GM23338 (cell line): Measurements from ENCODE around the gene NRGN. TPM values are rescaled to one million over a fixed set of nuclear protein-coding genes. Genes with fewer than 3 reads are reported as not detected.
A peak's percentile ranks its signal among the peaks of the same experiment; 100 is the strongest.

Experiments used
- ATAC-seq: fragments of 200-7000 bp; cut with Tn5 transposase; 3 replicates; pipeline ENCODE4 v1.9.1; 2020
- DNase-seq: peaks from one replicate; pipeline ENCODE4 v3.0.0-alpha.2; 2015; ENCODE audit warnings: low spot score
- H2AFZ ChIP-seq: fragments of 200-600 bp; sonication (generic); 2 replicates; pipeline ENCODE4 v1.8.0; 2016; ENCODE audit warnings: antibody characterized with exemption, mild to moderate bottlenecking, moderate library complexity
- H3F3A ChIP-seq: fragments of 200-600 bp; sonication (generic); replicated peaks from 2 replicates; pipeline ENCODE4 v1.8.0; 2017; ENCODE audit warnings: antibody characterized with exemption, mixed run types, low read depth
- H3K27ac ChIP-seq: fragments of 200-600 bp; sonication (generic); 2 replicates; pipeline ENCODE4 v1.6.1; 2016; ENCODE audit warnings: low read depth
- H3K27me3 ChIP-seq: fragments of 200-600 bp; sonication (generic); 2 replicates; pipeline ENCODE4 v1.8.0; 2016; ENCODE audit warnings: mild to moderate bottlenecking, mixed run types, moderate library complexity; ENCODE audit not compliant: insufficient read depth
- H3K36me3 ChIP-seq: fragments of 200-600 bp; sonication (generic); 2 replicates; pipeline ENCODE4 v1.8.0; 2016; ENCODE audit warnings: mild to moderate bottlenecking; ENCODE audit not compliant: insufficient read depth
- H3K4me1 ChIP-seq: fragments of 200-600 bp; sonication (generic); 2 replicates; pipeline ENCODE4 v1.8.0; 2016; ENCODE audit warnings: mild to moderate bottlenecking, moderate library complexity; ENCODE audit not compliant: insufficient read depth
- H3K4me2 ChIP-seq: fragments of 200-600 bp; sonication (generic); 2 replicates; pipeline ENCODE4 v1.7.1; 2017; ENCODE audit warnings: mixed run types
- H3K4me3 ChIP-seq: fragments of 200-600 bp; sonication (generic); 2 replicates; pipeline ENCODE4 v1.6.1; 2016; ENCODE audit warnings: mixed run types
- H3K79me2 ChIP-seq: fragments of 200-600 bp; sonication (generic); replicated peaks from 2 replicates; pipeline ENCODE4 v1.8.0; 2017; ENCODE audit warnings: mild to moderate bottlenecking; ENCODE audit not compliant: insufficient read depth
- H3K9me2 ChIP-seq: fragments of 200-600 bp; sonication (generic); 2 replicates; pipeline ENCODE4 v1.8.0; 2017; ENCODE audit not compliant: insufficient read depth
- H4K20me1 ChIP-seq: fragments of 200-600 bp; sonication (generic); replicated peaks from 2 replicates; pipeline ENCODE4 v1.8.0; 2017; ENCODE audit warnings: mild to moderate bottlenecking; ENCODE audit not compliant: insufficient read depth
- H3K27ac Mint-ChIP-seq: 2 replicates; pipeline ENCODE4 v1.8.0; 2020; ENCODE audit warnings: inconsistent platforms, mild to moderate bottlenecking, moderate library complexity, mixed read lengths
- H3K27me3 Mint-ChIP-seq: 3 replicates; pipeline ENCODE4 v1.8.0; 2022; ENCODE audit warnings: low read depth, mild to moderate bottlenecking, moderate library complexity, mixed read lengths, inconsistent platforms; ENCODE audit not compliant: insufficient read depth, poor library complexity
- H3K36me3 Mint-ChIP-seq: 3 replicates; pipeline ENCODE4 v1.8.0; 2021; ENCODE audit warnings: low read depth, mild to moderate bottlenecking, inconsistent platforms, moderate library complexity, mixed read lengths
- H3K4me1 Mint-ChIP-seq: 3 replicates; pipeline ENCODE4 v1.8.0; 2020; ENCODE audit warnings: mild to moderate bottlenecking, inconsistent platforms, mixed read lengths
- H3K4me3 Mint-ChIP-seq: 3 replicates; pipeline ENCODE4 v1.8.0; 2021; ENCODE audit warnings: moderate library complexity, mild to moderate bottlenecking, inconsistent platforms, mixed read lengths
- H3K9me3 Mint-ChIP-seq: 3 replicates; pipeline ENCODE4 v1.8.0; 2020; ENCODE audit warnings: moderate library complexity, mild to moderate bottlenecking, inconsistent platforms, mixed read lengths
- CREB1 ChIP-seq: fragments of 250-450 bp; sonication (Bioruptor Pico); IDR thresholded peaks from 2 replicates; pipeline ENCODE4 v1.5.0; 2020; ENCODE audit warnings: low read depth, mild to moderate bottlenecking, moderate library complexity
- EZH2 ChIP-seq: fragments of 200-600 bp; sonication (generic); IDR thresholded peaks from one replicate; pipeline ENCODE4 v1.8.0; 2017; ENCODE audit warnings: antibody characterized with exemption, mild to moderate bottlenecking, low read depth; ENCODE audit not compliant: unreplicated experiment
- EZH2phosphoT487 ChIP-seq: fragments of 200-600 bp; sonication (generic); IDR thresholded peaks from one replicate; pipeline ENCODE4 v1.8.1; 2018; ENCODE audit warnings: antibody characterized with exemption; ENCODE audit not compliant: unreplicated experiment
- JUNB ChIP-seq: IDR thresholded peaks from one replicate; pipeline ENCODE4 v1.6.1; 2016; ENCODE audit warnings: antibody characterized with exemption; ENCODE audit not compliant: unreplicated experiment
- NANOG ChIP-seq: IDR thresholded peaks from 2 replicates; pipeline ENCODE4 v1.6.1; 2016; ENCODE audit warnings: antibody characterized with exemption, borderline replicate concordance
- STAT1 ChIP-seq: IDR thresholded peaks from one replicate; pipeline ENCODE4 v1.6.1; 2016; ENCODE audit warnings: antibody characterized with exemption; ENCODE audit not compliant: unreplicated experiment
- ZNF114 ChIP-seq: fragments of 250-450 bp; sonication (Bioruptor Pico); IDR thresholded peaks from 2 replicates; pipeline ENCODE4 v1.5.0; 2020; ENCODE audit warnings: mild to moderate bottlenecking, moderate library complexity
- polyA plus RNA-seq: library from polyadenylated mRNA; unstranded; fragments of >200 nt; fragmentation: Nextera tagmentation; extraction: Ambion mirVana; gene quantifications from 2 replicates; pipeline ENCODE4 v1.2.1, GENCODE V29; 2016
- total RNA-seq: library from RNA; depleted of rRNA; stranded (reverse); fragments of >200 nt; shearing (Covaris generic); gene quantifications from 2 replicates; pipeline ENCODE4 v1.2.3, GENCODE V29; 2014
- TF ChIP-seq, protein P1 (sequence below), 2 experiments: fragments of 200-600 bp in 1 of 2; sonication (generic) in 1 of 2; conservative IDR thresholded peaks; 2 replicates each; pipeline versions ENCODE4 v1.5.1 to v1.6.1; 2016 to 2017; ENCODE audit warnings: antibody characterized with exemption in 2 of 2, low read depth in 2 of 2, mild to moderate bottlenecking in 2 of 2, moderate library complexity in 1 of 2
- TF ChIP-seq, protein P2 (sequence below): IDR thresholded peaks from one replicate; pipeline ENCODE4 v1.6.1; 2018; ENCODE audit warnings: antibody characterized with exemption; ENCODE audit not compliant: unreplicated experiment

NRGN gene
- total and polyA plus RNA-seq, 2 experiments from 2014 or later = 0.24 to 0.61 TPM

- ATAC-seq = no peak
- no peak overlapping the region for H2AFZ ChIP-seq
- H3K27me3 ChIP-seq = peaks cover 99% of the 10 kb centered on the region
Observed at GRCh38 chr11:124748100-124748418, 8.3 kb downstream of the NRGN start.

More at GRCh38 chr11:124748100-124748418, 8.3 kb downstream of the NRGN start:
- Histone ChIP-seq H3F3A (peaks cover 5% of the 10 kb centered on the region; the same call in 1 of the 2 replicates), H3K36me3 (no peaks in the 10 kb centered on the region), H3K4me1 (peaks cover 40% of the 10 kb centered on the region), H3K4me3 (no peak overlapping the region), H4K20me1 (peaks cover 29% of the 10 kb centered on the region), H3K79me2 (no peaks in the 10 kb centered on the region), H3K4me2 (0 out of 2 replicates have a peak overlapping the region, but pooled peaks have one; percentile 20), H3K9me2 (no peaks in the 10 kb centered on the region), H3K27ac (no peak overlapping the region)
- Mint-ChIP-seq H3K27ac (no peak overlapping the region), H3K27me3 (peaks cover 99% of the 10 kb centered on the region), H3K9me3 (no peaks in the 10 kb centered on the region), H3K36me3 (no peaks in the 10 kb centered on the region; the same call in 2 of the 3 replicates), H3K4me3 (no peak overlapping the region; the same call in 2 of the 3 replicates), H3K4me1 (peaks cover 33% of the 10 kb centered on the region)
- no peak for DNase-seq
- TF ChIP-seq, protein P1, sequence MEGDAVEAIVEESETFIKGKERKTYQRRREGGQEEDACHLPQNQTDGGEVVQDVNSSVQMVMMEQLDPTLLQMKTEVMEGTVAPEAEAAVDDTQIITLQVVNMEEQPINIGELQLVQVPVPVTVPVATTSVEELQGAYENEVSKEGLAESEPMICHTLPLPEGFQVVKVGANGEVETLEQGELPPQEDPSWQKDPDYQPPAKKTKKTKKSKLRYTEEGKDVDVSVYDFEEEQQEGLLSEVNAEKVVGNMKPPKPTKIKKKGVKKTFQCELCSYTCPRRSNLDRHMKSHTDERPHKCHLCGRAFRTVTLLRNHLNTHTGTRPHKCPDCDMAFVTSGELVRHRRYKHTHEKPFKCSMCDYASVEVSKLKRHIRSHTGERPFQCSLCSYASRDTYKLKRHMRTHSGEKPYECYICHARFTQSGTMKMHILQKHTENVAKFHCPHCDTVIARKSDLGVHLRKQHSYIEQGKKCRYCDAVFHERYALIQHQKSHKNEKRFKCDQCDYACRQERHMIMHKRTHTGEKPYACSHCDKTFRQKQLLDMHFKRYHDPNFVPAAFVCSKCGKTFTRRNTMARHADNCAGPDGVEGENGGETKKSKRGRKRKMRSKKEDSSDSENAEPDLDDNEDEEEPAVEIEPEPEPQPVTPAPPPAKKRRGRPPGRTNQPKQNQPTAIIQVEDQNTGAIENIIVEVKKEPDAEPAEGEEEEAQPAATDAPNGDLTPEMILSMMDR (conservative IDR thresholded peaks at IDR 0.05; ENCODE audit: low read depth in 2 of 2) = no peak
- TF ChIP-seq CREB1 (CRISPR knock-in tag) (no peak), EZH2phosphoT487 (no peak), NANOG (no peak), ZNF114 (CRISPR knock-in tag) (no peak), EZH2 (peak; percentile 49), STAT1 (no peak), JUNB (no peak)
- TF ChIP-seq, protein P2, sequence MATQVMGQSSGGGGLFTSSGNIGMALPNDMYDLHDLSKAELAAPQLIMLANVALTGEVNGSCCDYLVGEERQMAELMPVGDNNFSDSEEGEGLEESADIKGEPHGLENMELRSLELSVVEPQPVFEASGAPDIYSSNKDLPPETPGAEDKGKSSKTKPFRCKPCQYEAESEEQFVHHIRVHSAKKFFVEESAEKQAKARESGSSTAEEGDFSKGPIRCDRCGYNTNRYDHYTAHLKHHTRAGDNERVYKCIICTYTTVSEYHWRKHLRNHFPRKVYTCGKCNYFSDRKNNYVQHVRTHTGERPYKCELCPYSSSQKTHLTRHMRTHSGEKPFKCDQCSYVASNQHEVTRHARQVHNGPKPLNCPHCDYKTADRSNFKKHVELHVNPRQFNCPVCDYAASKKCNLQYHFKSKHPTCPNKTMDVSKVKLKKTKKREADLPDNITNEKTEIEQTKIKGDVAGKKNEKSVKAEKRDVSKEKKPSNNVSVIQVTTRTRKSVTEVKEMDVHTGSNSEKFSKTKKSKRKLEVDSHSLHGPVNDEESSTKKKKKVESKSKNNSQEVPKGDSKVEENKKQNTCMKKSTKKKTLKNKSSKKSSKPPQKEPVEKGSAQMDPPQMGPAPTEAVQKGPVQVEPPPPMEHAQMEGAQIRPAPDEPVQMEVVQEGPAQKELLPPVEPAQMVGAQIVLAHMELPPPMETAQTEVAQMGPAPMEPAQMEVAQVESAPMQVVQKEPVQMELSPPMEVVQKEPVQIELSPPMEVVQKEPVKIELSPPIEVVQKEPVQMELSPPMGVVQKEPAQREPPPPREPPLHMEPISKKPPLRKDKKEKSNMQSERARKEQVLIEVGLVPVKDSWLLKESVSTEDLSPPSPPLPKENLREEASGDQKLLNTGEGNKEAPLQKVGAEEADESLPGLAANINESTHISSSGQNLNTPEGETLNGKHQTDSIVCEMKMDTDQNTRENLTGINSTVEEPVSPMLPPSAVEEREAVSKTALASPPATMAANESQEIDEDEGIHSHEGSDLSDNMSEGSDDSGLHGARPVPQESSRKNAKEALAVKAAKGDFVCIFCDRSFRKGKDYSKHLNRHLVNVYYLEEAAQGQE = no peak
